ENCODE data around the gene MATN3. TPM values are rescaled to one million over a fixed set of nuclear protein-coding genes. Genes with fewer than 3 reads are reported as not detected.
A peak's percentile ranks its signal among the peaks of the same experiment; 100 is the strongest.

The MATN3 gene
- total and polyA plus RNA-seq, 2 of the 13 experiments (the other 11 are each of a cell fraction or from before 2014, with no cell fraction given), result 36.1 to 208 TPM

DNA sequence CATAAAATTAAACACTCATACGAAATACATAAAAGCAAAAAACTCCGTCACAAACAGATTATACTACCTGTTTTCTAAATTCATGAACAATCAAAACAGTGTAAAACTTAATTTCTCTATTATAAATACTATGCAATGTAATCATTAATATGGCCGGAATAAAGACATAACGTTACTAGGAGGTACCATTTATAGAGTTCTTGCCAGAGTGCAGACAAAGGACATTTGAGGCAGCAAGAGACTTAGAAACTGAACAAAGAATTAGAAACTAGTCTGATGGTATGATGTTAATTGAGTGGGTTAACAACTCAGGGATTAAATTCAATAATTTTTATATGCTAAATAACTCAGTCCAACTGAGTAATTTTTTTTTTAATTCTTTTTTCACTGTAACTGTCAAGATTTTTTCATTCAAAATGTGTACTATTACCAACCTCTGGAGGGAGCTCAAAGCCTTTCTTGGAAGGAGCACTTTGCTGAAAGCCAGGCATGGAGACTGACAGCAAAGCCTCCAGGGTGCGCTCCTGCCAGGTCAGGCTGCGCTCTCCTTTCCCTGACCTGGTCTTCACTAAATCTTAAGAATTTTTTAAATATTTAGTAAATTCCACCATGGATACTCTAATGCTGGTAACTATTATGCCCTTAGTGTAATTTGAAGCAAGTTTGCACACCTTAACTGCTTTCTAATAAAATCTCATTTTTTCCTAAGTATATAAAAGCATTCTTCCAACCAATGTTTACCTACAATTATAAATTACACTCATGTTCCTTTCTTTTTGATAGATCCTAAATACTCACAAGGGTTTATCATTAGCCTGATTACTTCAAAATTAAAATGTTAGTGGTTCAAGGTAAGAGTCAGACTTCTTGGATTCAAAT is 56.7 kb downstream of the MATN3 start (continued):
- TF ChIP-seq ZNF317 (CRISPR knock-in tag; IDR thresholded peaks at IDR 0.05), result no peak
- TF ChIP-seq ZNF766 (CRISPR knock-in tag; IDR thresholded peaks at IDR 0.05; ENCODE audit: borderline replicate concordance), result no peak
- no peak for TF ChIP-seq WIZ (CRISPR knock-in tag; IDR thresholded peaks at IDR 0.05)
- TF ChIP-seq ZMYM4 (CRISPR knock-in tag; IDR thresholded peaks at IDR 0.05), result 0 out of 2 replicates have a peak, but pooled peaks have one; percentile 20
- TF ChIP-seq CBX5 (CRISPR knock-in tag; IDR thresholded peaks at IDR 0.05; ENCODE audit: borderline replicate concordance), result no peak
- no peak for TF ChIP-seq ZBTB7A (CRISPR knock-in tag; IDR thresholded peaks at IDR 0.05)
- no peak for TF ChIP-seq CSRNP2 (CRISPR knock-in tag; conservative IDR thresholded peaks at IDR 0.05; ENCODE audit: low read depth)
- TF ChIP-seq AKNA (CRISPR knock-in tag; IDR thresholded peaks at IDR 0.05; ENCODE audit: borderline replicate concordance), result no peak
- TF ChIP-seq PRDM10 (CRISPR knock-in tag; IDR thresholded peaks at IDR 0.05; ENCODE audit: low read depth), result peak; percentile 84; the same call in 1 of the 2 replicates
- TF ChIP-seq MED13 (CRISPR knock-in tag; IDR thresholded peaks at IDR 0.05), result no peak
- TF ChIP-seq GMEB1 (CRISPR knock-in tag; IDR thresholded peaks at IDR 0.05; ENCODE audit: borderline replicate concordance), result no peak
- no peak for TF ChIP-seq BHLHE40 (IDR thresholded peaks at IDR 0.05; ENCODE audit: low read length)
- TF ChIP-seq ZNF710 (CRISPR knock-in tag; IDR thresholded peaks at IDR 0.05; ENCODE audit: borderline replicate concordance), result no peak

All from HepG2 (cell line).